Measurements from ENCODE around the gene CACTIN.

CACTIN gene

DNA sequence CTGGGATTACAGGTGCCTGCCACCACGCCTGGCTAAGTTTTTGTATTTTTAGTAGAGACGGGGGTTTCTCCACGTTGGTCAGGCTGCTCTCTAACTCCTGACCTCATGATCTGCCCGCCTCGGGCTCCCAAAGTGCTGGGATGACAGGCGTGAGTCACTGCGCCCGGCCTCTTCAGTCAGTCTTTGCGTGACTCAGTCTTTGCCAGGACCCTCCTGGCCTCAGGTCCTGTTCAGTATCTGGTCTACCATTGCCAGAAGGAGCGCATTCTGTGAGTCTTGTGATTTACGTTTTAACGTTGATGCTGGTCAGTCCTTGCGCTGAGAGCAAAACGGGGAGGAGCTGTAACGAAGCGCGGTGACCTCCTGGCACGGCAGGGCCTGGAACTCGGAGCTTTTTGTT lies 61.5 kb downstream of the CACTIN start:
- no peak for DNase-seq (ENCODE audit: low spot score)

DNA sequence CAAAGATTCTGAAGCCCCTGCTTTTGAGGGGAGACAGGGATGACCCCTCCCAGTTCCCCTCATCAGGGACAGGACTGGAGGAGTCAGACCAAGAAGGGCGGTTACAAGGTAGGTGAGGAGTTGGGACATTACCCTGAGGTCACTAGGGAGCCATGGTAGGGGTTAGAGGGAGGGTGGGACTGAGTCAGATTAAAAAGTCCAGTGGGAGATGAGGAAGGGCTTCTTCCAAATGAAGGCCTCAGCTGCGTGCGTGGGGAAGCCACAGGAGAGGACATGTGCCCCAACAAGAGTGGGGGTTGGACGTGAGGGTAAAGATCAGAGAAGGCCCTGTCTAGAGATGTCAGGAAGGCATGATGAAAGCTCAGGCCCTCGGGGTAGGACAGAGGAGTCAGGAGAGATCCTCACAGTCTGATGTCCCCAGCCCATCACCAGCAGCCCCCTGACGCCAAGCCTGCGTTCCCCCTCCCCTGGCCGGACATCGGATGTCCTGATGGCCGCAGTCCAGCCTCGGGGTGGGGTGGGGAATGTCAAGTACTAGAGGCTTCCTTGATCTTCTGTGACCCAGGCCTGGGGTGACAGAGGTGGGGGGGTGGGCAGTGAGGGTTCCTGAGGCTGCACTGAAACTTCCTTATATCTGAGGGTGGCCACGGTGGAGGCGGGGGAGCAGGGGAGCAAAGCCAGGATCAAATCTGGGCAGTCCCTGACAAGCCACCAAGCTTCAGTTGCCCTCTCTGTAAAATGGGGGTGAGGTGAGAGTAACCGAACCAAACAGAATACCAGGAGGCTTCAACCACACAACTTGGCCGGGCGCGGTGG lies 62.7 kb downstream of the CACTIN start:
- DNase-seq (ENCODE audit: low spot score): no peak
